Peyer's patch (tissue), 4 donors: ENCODE measurements around the gene CTNNBL1. TPM values are rescaled to one million over a fixed set of nuclear protein-coding genes. Genes with fewer than 3 reads are reported as not detected.
A peak's percentile ranks its signal among the peaks of the same experiment; 100 is the strongest.

Source experiments
- DNase-seq, 3 donors: peaks; one replicate each; pipeline ENCODE4 v3.0.0-alpha.2; 2017 to 2019
- H3K27ac ChIP-seq, 4 donors: fragments of 200-600 bp; sonication (generic); one replicate each; pipeline ENCODE4 v1.5.1; 2016 to 2019
- H3K27me3 ChIP-seq, 2 donors: fragments of 200-600 bp; sonication (generic); one replicate each; pipeline ENCODE4 v1.5.1; 2019
- H3K36me3 ChIP-seq, 3 donors: fragments of 200-600 bp; sonication (generic); one replicate each; pipeline ENCODE4 v1.5.1; 2016 to 2019
- H3K4me1 ChIP-seq, 4 donors: fragments of 200-600 bp; sonication (generic); one replicate each; pipeline ENCODE4 v1.5.1; 2016 to 2019
- H3K4me3 ChIP-seq, 4 donors: fragments of 200-600 bp; sonication (generic); 1 replicate in 3 of 4; 2 replicates in 1 of 4; pipeline ENCODE4 v1.5.1; 2016 to 2019; ENCODE audit warnings: mild to moderate bottlenecking in 1 of 4
- H3K9me3 ChIP-seq, 4 donors: fragments of 200-600 bp; sonication (generic); one replicate each; pipeline ENCODE4 v1.5.1; 2016 to 2019; ENCODE audit warnings: mild to moderate bottlenecking in 1 of 4
- POLR2A ChIP-seq, 2 donors: fragments of 450-650 bp; IDR thresholded peaks; one replicate each; pipeline ENCODE4 v1.5.1; 2017; ENCODE audit warnings: antibody characterized with exemption in 2 of 2, mild to moderate bottlenecking in 2 of 2, moderate library complexity in 2 of 2
- total RNA-seq, 4 donors: library from RNA; depleted of rRNA; stranded (reverse); fragments of >200 nt; gene quantifications; one replicate each; pipeline ENCODE4 v1.1.0, GENCODE V29; 2016
- TF ChIP-seq, protein P1 (sequence below), 6 experiments: fragments of 450-650 bp in 4 of 6; fragments of 200-600 bp in 2 of 6; sonication (generic) in 1 of 6; IDR thresholded peaks; one replicate each; pipeline ENCODE4 v1.5.1; 2017 to 2019; ENCODE audit warnings: antibody characterized with exemption in 6 of 6, mild to moderate bottlenecking in 3 of 6, moderate library complexity in 1 of 6

CTNNBL1 gene
- total RNA-seq, 4 donors from 2014 or later: 16.3 to 30.2 (median 23.6) TPM

DNA sequence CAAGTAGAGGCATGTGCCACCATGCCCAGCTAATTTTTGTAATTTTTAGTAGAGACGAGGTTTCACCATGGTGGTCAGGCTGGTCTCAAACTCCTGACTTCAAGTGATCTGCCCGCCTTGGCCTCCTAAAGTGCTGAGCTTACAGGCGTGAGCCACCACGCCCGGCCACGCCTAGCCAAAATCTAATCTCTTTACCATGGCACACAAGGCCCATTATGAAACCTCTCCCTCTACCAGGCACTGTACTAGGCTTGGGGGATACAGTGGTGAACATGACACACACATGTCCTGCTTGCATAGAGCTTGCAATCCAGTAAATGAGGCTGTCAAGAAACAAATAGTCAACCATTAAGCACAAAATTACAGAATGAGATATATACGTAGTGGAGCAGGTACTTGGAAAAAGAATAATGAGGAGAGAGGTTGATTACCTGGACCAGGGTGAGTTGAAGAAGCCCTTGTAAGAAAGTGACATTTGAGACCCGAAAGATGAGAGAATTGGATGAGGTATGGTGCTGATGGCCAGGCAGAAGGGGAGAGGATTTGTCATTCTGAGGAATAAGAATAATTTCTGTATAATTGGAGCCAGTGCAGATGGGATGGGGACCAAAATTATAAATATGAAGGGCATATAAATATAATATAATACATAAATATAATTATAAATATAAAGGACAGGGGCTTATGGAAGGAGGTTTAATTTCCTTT lies 1.2 kb upstream of the CTNNBL1 start:
- no peaks in the 10 kb centered on the region for H3K36me3 ChIP-seq
- H3K9me3 ChIP-seq: no peaks in the 10 kb centered on the region
- no peak overlapping the region for H3K27ac ChIP-seq
- TF ChIP-seq, protein P1, sequence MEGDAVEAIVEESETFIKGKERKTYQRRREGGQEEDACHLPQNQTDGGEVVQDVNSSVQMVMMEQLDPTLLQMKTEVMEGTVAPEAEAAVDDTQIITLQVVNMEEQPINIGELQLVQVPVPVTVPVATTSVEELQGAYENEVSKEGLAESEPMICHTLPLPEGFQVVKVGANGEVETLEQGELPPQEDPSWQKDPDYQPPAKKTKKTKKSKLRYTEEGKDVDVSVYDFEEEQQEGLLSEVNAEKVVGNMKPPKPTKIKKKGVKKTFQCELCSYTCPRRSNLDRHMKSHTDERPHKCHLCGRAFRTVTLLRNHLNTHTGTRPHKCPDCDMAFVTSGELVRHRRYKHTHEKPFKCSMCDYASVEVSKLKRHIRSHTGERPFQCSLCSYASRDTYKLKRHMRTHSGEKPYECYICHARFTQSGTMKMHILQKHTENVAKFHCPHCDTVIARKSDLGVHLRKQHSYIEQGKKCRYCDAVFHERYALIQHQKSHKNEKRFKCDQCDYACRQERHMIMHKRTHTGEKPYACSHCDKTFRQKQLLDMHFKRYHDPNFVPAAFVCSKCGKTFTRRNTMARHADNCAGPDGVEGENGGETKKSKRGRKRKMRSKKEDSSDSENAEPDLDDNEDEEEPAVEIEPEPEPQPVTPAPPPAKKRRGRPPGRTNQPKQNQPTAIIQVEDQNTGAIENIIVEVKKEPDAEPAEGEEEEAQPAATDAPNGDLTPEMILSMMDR (IDR thresholded peaks at IDR 0.05): no peak
- no peak for TF ChIP-seq POLR2A (IDR thresholded peaks at IDR 0.05)
- H3K27me3 ChIP-seq: no peaks in the 10 kb centered on the region
- no peak overlapping the region for H3K4me3 ChIP-seq
- H3K4me1 ChIP-seq: peaks cover 0 to 15% (median 2%) of the 10 kb centered on the region in 4 donors
- DNase-seq: no peak

DNA sequence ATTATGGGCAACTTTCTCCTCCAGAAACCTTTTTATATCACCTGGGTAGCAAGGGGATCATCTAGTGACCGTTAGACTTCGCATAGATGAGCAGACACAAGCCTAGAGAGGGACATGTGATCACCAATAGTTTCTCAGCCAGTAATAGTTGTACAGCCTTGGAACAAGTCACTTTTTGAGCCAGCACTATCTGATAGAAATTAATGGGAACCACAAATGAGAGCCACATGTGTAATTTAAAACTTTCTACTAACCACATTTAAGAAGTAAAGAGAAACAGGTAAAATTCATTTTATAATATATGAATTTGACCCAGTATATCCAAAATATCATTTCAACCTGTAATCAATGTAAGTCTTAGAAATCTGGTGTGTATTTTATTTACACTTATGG lies 592 bp upstream of the CTNNBL1 start:
- no peaks in the 10 kb centered on the region for H3K9me3 ChIP-seq
- peak overlapping the region; percentile 55 to 75 (median 64) for H3K4me3 ChIP-seq
- TF ChIP-seq POLR2A (IDR thresholded peaks at IDR 0.05): no peak
- TF ChIP-seq, protein P1 (IDR thresholded peaks at IDR 0.05): no peak
- H3K36me3 ChIP-seq: no peaks in the 10 kb centered on the region
- H3K27me3 ChIP-seq: no peaks in the 10 kb centered on the region
- H3K4me1 ChIP-seq: peaks cover 0 to 15% (median 2%) of the 10 kb centered on the region in 4 donors
- peak overlapping the region in 1 of 4 donors; percentile 55 for H3K27ac ChIP-seq
- no peak for DNase-seq

DNA sequence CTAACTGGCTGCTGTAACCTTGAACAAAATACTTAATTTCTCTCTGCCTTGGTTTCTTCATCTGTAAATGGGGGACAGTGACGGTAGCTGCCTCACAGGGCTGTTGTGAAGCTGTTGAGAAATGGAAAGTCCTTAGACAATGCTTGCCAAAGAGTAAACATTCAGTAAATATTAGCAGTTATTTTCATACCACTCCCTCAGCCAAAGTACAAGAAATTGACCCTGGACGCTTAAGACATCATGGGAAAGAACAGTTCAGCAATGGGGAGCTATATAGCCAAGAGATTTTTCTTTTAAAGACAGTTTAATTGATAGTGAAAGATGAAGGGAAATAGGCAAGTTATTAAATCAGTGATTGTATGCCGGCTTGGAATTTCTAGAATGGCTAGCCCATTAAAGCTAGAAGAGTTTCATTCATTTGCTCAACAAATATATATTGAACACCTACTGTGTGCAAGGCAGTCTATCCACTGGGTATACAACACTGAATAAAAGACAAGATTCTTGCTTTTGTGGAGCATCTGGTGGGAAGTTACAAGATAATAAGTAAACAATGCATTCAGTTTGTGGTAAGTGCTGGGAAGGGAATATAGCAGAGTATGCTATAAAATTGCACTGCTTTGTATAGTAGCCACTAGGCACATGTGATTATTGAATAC lies 2.0 kb downstream of the CTNNBL1 start:
- Histone ChIP-seq H3K4me3 (peak overlapping the region in 1 of 4 donors; percentile 59), H3K9me3 (no peaks in the 10 kb centered on the region), H3K4me1 (peaks cover 0 to 15% (median 2%) of the 10 kb centered on the region in 4 donors), H3K36me3 (no peaks in the 10 kb centered on the region), H3K27ac (no peak overlapping the region), H3K27me3 (no peaks in the 10 kb centered on the region)
- no peak for TF ChIP-seq POLR2A (IDR thresholded peaks at IDR 0.05)
- TF ChIP-seq, protein P1 (IDR thresholded peaks at IDR 0.05): no peak
- DNase-seq: no peak

DNA sequence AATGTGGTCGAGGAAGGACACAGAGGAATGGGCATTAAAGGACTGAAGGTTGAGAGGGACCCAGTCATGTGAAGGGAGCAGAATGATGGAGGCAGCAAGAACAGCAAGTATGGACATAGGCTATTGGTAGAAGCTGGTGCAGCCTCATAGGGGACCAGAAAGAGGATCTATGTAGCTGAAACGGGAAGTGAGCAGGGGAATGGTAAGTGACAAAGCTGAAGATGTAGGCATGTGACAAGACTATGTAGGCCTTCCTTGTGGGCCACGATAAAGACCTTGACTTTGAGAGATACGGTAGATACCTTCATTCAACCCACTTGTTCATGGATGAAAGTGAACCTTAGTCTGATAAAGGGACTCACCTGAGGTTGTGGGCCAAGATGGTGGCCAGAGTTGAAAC lies 3.5 kb downstream of the CTNNBL1 start:
- Histone ChIP-seq H3K4me3 (no peak overlapping the region), H3K9me3 (no peaks in the 10 kb centered on the region), H3K4me1 (peaks cover 0 to 15% (median 2%) of the 10 kb centered on the region in 4 donors), H3K27me3 (no peaks in the 10 kb centered on the region), H3K36me3 (no peaks in the 10 kb centered on the region), H3K27ac (no peak overlapping the region)
- no peak for TF ChIP-seq POLR2A (IDR thresholded peaks at IDR 0.05)
- TF ChIP-seq, protein P1 (IDR thresholded peaks at IDR 0.05): no peak
- DNase-seq: peak in 1 of 3 donors; percentile 22

DNA sequence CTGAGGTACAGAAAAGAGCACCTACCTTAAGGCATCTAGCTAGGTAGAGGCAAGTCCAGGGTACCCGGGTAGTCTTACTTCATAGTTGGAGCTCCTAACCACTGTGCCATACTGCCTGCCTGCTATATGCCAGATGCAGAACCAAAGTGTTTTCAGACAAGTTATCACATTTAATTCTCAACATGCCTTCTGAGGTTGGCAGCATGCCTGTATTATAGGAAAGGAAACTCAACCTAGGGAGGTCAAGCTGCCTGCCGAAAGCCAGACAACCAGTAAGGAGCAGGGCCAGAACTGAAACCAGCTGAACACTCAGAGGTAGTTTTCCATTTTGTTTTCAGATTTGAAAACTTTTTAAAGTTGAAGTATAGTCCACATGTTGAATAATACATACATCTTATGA lies 5.4 kb downstream of the CTNNBL1 start:
- Histone ChIP-seq H3K4me3 (no peak overlapping the region), H3K27me3 (no peaks in the 10 kb centered on the region), H3K27ac (no peak overlapping the region), H3K9me3 (no peaks in the 10 kb centered on the region), H3K36me3 (no peaks in the 10 kb centered on the region), H3K4me1 (peaks cover 0 to 15% (median 2%) of the 10 kb centered on the region in 4 donors)
- TF ChIP-seq, protein P1 (IDR thresholded peaks at IDR 0.05): no peak
- no peak for TF ChIP-seq POLR2A (IDR thresholded peaks at IDR 0.05)
- no peak for DNase-seq
